ENCODE measurements around the gene ADAMTS9. TPM values are rescaled to one million over a fixed set of nuclear protein-coding genes. Genes with fewer than 3 reads are reported as not detected.

ADAMTS9 gene
- polyA plus RNA-seq, 1 experiment = 1.1 TPM

GRCh38 chr3:64616953-64617352, 70.8 kb downstream of the ADAMTS9 start:
- no peak overlapping the region for H3K27ac ChIP-seq (ENCODE audit: low read depth, low read length)
- no peak overlapping the region for H3K4me3 ChIP-seq (ENCODE audit: low read depth, low read length)
- TF ChIP-seq CTCF (IDR thresholded peaks at IDR 0.05; ENCODE audit: low read depth, low read length) = no peak
- ChIA-PET POLR2A (no interaction called here), CTCF (no interaction called here)
- no peak for DNase-seq (ENCODE audit: low read depth, low spot score)
- H3K27me3 ChIP-seq (ENCODE audit: control insufficient read depth, insufficient read depth, low read length) = no peaks in the 10 kb centered on the region
- no peaks in the 10 kb centered on the region for H3K9me3 ChIP-seq (ENCODE audit: control insufficient read depth, insufficient read depth, low read length)

GRCh38 chr3:64612916-64613526, 74.8 kb downstream of the ADAMTS9 start:
- no peak overlapping the region for H3K4me3 ChIP-seq (ENCODE audit: low read depth, low read length)
- ChIA-PET POLR2A (no interaction called here), CTCF (no interaction called here)
- TF ChIP-seq CTCF (IDR thresholded peaks at IDR 0.05; ENCODE audit: low read depth, low read length) = no peak
- H3K27me3 ChIP-seq (ENCODE audit: control insufficient read depth, insufficient read depth, low read length) = no peaks in the 10 kb centered on the region
- no peaks in the 10 kb centered on the region for H3K9me3 ChIP-seq (ENCODE audit: control insufficient read depth, insufficient read depth, low read length)
- no peak for DNase-seq (ENCODE audit: low read depth, low spot score)
- H3K27ac ChIP-seq (ENCODE audit: low read depth, low read length) = no peak overlapping the region

DNA sequence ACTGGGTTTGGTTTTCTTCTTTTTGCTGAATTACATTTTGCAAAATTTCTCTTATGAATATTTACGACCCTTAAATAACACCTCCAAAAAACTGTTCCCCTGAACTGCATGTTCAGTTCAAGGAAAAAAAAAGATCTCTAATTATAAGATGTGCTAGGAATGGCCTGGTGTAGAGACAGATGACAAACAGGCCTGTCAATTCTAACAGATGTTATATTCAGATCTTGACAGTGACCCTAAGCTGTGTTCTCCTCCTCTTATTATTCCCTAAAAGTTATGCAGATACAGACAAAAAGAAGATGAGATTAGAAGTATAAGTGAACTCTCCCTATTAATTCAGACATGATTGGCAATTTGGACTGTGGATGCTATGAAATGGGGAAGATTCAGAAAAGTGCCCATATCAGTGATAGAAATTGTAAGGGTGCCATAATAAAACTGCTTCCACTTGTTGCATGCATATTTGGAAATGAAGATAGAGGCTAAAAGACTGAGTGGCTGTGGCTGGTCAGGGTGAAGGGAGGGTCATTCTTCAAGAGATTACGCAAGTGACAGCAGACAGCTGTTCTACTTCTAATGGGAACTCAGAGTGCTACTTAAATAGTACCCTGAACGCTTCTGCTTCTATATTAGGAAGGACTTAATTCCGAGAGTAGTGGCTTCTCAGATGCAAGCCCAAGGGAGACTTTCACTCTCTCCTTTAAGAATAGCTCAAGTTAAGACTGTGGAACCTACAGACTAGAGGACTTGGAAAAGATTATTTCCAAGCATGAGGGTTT, 75.5 kb downstream of the ADAMTS9 start:
- Histone ChIP-seq H3K9me3 (ENCODE audit: control insufficient read depth, insufficient read depth, low read length) (no peaks in the 10 kb centered on the region), H3K27me3 (ENCODE audit: control insufficient read depth, insufficient read depth, low read length) (no peaks in the 10 kb centered on the region), H3K4me3 (ENCODE audit: low read depth, low read length) (no peak overlapping the region), H3K27ac (ENCODE audit: low read depth, low read length) (no peak overlapping the region)
- no peak for TF ChIP-seq CTCF (IDR thresholded peaks at IDR 0.05; ENCODE audit: low read depth, low read length)
- ChIA-PET POLR2A (no interaction called here), CTCF (no interaction called here)
- no peak for DNase-seq (ENCODE audit: low read depth, low spot score)

GRCh38 chr3:64608741-64609140, 79.1 kb downstream of the ADAMTS9 start:
- no peak for DNase-seq (ENCODE audit: low read depth, low spot score)
- Histone ChIP-seq H3K9me3 (ENCODE audit: control insufficient read depth, insufficient read depth, low read length) (no peaks in the 10 kb centered on the region), H3K27ac (ENCODE audit: low read depth, low read length) (no peak overlapping the region), H3K4me3 (ENCODE audit: low read depth, low read length) (no peak overlapping the region), H3K27me3 (ENCODE audit: control insufficient read depth, insufficient read depth, low read length) (no peaks in the 10 kb centered on the region)
- POLR2A ChIA-PET = no interaction called here
- CTCF ChIA-PET = no interaction called here
- TF ChIP-seq CTCF (IDR thresholded peaks at IDR 0.05; ENCODE audit: low read depth, low read length) = no peak

DNA sequence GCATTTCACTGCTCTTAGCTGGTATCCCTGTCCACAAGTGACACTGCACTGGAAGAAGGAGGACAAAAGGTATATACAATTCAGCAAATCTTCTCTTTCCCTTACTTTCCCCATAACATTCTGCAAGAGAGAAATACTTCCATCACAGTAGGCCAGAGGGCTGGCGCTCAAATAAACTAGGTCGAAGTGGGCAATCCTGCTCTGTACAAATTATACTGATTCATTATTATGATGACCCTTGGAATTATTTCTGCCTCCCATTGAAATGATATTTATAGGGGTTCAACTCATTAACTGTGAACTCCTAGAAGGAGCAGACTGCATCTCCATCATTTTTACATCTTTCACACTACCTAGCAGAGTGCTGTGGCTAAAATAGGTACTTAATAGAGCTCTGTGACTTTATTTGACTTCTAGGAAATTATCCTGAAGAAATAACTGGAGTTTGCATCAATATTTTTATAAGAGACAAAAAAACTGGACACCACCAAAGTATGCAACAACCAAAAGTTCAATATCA, 80.7 kb downstream of the ADAMTS9 start:
- Histone ChIP-seq H3K9me3 (ENCODE audit: control insufficient read depth, insufficient read depth, low read length) (no peaks in the 10 kb centered on the region), H3K27ac (ENCODE audit: low read depth, low read length) (no peak overlapping the region), H3K4me3 (ENCODE audit: low read depth, low read length) (no peak overlapping the region), H3K27me3 (ENCODE audit: control insufficient read depth, insufficient read depth, low read length) (no peaks in the 10 kb centered on the region)
- ChIA-PET POLR2A (no interaction called here), CTCF (no interaction called here)
- TF ChIP-seq CTCF (IDR thresholded peaks at IDR 0.05; ENCODE audit: low read depth, low read length) = no peak
- DNase-seq (ENCODE audit: low read depth, low spot score) = no peak

All from AG04450 (cell line).